ENCODE results near the gene ZFP2.
A peak's percentile ranks its signal among the peaks of the same experiment; 100 is the strongest.
"Not testable (repeated sequence)": the region's sequence is repeated elsewhere in the genome, so short reads cannot be mapped to it uniquely, and the experiment has no call there.

The ZFP2 gene

DNA sequence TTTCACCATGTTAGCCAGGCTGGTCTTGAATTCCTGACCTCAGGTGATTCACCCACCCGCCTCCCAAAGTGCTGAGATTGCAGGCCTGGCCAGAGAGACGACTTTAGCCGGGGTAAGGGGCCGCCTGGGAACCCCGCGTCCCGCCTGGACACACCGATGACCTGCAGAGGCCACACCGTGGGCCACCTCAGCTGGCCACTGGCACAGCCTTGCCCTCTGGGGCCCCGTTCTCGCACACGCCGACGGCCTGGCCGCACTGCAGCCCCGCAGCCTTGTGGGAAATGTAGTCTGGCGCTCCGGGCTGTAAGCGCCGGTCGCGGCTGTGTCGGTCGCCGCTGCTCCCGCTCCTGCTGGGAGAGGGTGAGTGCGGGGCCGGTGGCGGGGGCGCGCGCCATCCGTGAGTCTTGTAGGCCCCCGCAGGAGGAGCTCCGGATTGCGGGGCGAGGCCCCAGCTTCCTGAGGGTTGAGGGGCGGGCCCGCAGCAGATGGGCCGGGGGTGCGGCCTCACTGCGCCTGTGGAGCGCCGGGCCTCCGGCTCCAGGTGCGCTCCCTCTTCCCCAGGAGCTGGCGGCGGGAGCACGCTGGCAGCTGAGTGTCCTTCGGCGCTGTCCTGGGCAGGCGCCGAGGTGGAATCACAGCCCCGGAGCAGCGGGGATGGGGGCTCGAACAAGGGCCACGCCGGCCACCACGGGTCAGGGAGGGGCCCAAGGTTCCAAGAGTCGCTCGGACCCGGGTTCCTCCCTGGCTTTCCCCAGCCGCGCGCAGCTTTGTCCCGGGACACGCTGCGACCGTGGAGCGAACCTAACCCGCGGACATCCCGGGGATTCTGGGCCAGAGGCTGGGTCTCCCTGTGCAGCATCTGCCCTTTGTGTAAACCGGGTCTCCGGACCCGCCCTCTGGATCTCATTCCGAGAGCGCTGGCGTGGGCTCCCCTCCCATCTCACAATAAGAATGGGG is at the start of gene ZFP2:
Gene ZFP2, plus strand, starts transcription at position 299 of the 957 bp plus-strand sequence. CDS start 35,401 bp downstream, outside the sequence.
- DNase-seq, result peak; percentile 25

DNA sequence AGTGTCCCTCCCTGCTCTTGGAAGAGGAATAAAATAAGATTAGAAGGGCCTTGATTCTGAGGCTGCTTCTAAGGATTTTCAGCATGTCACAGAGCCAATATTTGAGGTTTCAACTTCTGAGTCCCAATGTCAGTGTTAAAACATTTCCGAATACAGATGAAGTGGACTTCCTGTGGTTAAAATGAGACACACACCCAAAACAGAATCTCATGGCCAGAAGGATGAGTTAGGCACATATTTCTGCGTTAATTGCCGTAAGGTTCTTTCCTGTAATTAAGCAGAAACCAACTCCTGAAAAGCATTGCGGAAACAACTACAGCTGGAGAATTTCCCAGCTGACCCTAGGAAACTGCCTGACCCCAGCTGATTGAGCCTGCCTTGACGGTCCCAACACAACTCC is 46.4 kb upstream of the ZFP2 start:
- no peak for DNase-seq

GRCh38 chr5:178851951-178852350 is 43.8 kb upstream of the ZFP2 start:
- no peak for DNase-seq

DNA sequence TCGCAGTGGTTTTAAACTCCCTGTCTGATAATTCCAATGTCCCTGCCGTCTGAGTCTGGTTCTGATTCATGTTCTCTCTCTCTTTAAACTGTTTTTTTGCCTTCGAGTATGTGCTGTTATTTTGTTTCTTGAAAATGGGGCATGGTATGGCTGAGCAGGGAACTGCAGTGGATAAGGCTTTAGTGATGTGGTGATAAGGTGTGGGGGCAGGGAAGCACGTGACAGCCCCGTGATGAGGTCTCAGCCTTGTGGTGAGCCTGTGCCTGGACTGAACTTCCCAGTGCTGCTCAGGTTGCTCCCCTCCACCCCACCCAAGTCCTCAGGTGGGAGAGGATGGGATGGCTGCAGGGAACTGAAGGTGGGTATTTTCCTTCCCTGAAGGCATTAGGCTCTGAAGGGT is 41.4 kb upstream of the ZFP2 start:
- DNase-seq, result no peak

DNA sequence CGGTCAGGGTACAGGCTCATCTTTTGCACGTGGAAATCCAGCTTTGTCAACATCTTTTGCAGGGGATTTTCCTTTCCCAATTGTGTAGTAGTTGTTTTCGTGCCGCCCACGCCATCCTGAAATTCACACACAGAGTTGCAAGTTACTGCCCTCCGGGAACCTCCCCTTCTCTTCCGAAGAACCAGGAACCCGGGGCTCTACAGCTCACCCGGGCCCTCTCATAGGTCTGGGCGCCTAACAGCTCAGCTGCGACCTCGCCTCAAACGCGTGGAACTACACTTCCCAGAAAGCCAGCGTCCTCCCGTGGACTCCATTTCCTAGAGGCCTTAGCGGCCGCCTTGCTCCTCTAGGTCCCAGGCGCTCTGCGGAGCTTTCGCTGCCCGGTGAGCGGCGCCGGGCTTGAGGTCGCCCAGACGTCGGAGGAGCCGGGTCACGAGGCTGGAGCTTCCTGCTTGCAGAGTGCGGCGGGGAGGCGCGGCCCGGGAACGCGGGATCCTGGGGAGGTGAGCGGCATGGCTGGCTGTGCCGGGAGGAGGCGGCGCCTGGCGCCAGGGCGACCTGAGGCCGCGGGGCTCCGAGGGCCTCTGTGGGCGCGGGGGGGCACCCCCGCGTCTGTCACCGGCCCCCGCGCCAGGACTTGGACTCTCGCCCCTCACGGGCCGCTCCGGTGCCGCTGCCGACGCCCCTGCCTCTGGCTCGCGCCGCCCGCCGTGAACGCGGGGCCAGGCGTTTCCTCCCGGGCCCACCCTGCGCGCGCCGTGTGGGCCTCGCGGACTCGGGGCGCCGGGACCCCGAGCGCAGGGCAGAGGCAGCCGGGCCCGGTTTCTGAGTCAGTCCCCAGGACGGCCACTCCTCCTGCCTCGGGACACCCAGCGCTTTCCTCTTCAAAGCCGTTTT is 35.8 kb upstream of the ZFP2 start, which contains the start of gene ZNF354B:
Gene ZNF354B, plus strand, starts transcription at position 329 of the 897 bp plus-strand sequence. CDS start 1,095 bp downstream, outside the sequence.
- DNase-seq, result peak; percentile 90

DNA sequence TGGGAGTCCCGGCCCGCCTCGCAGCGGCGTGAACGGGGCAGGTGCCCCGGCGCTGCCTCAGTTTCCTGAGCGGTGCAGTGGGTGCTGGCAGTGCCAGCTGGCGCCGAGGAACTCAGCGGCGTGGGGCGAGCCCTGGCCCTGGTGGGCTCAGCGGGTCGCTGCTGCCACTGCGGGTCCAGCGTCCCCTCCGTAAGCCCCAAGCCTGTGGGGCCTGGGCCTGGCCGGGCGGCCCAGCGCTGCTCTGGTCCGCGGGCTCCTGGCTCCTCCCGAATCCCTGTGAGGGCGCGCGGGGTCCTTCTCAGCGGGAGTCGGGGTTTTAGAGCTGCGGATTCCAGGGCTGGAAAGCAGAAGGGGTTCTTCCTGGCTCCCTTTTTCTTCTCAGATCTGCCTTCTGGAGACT is 35.1 kb upstream of the ZFP2 start:
- DNase-seq, result not testable (repeated sequence)

- no peak for DNase-seq
These were observed 34.1 kb upstream of the ZFP2 start for GRCh38 chr5:178861627-178862026.

- no peak for DNase-seq
These were observed 28.8 kb upstream of the ZFP2 start for GRCh38 chr5:178866946-178867345.

GRCh38 chr5:178869577-178869976 is 26.1 kb upstream of the ZFP2 start:
- DNase-seq, result no peak

DNA sequence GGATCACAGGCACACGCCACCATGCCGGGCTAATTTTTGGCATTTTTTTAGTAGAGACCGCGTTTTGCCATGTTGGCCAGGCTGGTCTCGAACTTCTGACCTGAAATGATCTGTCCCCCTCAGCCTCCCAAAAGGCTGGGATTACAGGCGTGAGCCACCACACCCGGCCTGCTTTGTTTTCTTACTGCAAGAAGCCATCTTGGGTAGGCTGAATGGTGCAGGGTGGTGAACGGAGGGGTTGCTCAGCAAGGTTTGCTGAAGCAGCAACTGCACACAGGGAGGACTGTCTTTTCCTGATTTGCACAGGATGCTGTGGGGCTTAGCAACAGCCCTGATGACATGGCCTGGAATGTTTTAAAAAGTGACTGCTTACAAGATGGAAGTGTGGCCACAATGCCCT is 25.3 kb upstream of the ZFP2 start:
- no peak for DNase-seq

GRCh38 chr5:178872302-178872701 is 23.4 kb upstream of the ZFP2 start:
- no peak for DNase-seq

- not testable (repeated sequence) for DNase-seq
These were observed 12.5 kb upstream of the ZFP2 start for GRCh38 chr5:178883115-178883694.

DNA sequence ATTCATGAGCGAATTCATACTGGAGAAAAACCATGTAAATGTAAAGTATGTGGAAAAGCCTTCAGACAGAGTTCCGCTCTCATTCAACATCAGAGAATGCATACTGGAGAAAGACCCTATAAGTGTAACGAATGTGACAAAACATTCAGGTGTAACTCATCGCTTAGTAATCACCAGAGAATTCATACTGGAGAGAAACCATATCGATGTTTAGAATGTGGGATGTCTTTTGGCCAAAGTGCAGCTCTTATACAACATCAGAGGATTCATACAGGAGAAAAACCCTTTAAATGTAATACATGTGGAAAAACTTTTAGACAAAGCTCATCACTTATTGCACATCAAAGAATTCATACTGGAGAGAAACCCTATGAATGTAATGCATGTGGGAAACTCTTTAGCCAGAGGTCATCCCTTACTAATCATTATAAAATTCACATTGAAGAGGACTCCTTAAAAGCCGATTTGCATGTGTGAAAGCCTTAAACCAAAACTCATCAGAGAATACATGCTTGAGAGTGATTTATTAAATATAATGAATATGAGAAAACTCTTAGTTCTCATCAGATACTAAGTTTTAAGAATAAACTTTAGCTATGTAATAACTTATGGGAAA is 11.8 kb upstream of the ZFP2 start:
- no peak for DNase-seq

DNA sequence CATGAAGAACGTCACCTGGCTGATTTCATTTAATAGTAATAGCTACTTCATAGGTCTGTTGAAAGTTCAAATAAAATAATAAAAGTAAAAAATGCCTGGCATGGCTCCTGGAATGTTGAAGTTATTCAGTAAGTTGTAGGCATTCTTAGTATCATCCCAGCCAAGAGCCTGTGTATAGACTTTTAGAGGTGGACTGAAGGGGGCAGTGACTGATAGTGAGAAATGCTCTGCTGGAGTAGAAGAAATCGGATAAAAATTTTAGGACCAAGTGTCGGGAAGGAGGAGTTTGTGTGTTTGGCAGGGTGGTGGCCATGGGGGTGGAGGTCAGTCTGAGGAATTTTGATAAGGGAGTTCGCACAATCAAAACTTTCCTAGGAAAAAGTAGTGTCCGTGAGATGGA is 3.6 kb downstream of the ZFP2 start:
- DNase-seq, result no peak

DNA sequence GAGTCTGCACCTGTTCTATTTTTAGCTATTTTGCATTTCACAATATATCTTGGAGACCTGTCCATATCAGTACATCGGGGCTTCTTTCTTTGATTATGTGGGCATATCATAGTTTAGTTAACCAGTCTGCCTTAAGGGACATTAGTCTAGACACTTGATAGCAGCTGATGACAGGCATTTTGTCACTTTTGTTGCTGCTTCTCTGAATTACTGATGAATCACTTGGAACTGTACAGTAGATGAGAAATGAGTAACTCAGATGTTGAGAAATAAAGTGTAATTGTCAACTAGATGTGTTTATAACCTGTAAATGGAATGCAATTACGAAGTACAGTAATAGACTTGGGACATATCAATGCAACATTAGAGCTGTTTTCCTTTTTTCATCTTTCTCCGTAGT is 7.1 kb downstream of the ZFP2 start:
- DNase-seq, result no peak

DNA sequence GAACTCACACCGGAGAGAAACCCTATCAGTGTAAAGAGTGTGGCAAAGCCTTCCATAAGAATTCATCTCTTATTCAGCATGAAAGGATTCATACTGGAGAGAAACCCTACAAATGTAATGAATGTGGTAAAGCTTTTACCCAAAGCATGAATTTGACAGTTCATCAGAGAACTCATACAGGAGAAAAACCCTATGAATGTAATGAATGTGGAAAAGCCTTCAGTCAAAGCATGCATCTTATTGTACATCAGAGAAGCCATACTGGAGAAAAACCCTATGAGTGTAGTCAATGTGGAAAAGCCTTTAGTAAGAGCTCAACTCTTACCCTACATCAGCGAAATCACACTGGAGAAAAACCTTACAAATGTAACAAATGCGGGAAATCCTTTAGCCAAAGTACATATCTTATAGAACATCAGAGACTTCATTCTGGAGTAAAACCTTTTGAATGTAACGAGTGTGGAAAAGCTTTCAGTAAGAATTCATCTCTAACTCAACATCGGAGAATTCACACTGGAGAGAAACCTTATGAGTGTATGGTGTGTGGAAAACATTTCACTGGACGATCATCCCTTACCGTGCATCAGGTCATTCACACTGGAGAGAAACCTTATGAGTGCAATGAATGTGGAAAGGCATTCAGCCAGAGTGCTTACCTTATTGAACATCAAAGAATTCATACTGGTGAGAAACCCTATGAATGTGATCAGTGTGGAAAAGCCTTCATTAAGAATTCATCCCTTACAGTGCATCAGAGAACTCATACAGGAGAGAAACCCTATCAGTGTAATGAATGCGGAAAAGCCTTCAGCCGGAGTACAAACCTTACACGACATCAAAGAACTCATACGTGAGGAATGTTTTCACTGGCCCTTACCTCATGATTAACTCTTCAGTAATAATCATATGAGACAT is 36.4 kb downstream of the ZFP2 start:
- DNase-seq, result no peak

- no peak for DNase-seq
These were observed 45.1 kb downstream of the ZFP2 start, which contains the start of gene ZNF454 for GRCh38 chr5:178940569-178941360. Gene ZNF454 (plus strand): TSS chr5:178941198. CDS start chr5:178942792, 1,594 bp downstream.

- DNase-seq, result no peak
These were observed 45.6 kb downstream of the ZFP2 start for GRCh38 chr5:178941361-178941760.

DNA sequence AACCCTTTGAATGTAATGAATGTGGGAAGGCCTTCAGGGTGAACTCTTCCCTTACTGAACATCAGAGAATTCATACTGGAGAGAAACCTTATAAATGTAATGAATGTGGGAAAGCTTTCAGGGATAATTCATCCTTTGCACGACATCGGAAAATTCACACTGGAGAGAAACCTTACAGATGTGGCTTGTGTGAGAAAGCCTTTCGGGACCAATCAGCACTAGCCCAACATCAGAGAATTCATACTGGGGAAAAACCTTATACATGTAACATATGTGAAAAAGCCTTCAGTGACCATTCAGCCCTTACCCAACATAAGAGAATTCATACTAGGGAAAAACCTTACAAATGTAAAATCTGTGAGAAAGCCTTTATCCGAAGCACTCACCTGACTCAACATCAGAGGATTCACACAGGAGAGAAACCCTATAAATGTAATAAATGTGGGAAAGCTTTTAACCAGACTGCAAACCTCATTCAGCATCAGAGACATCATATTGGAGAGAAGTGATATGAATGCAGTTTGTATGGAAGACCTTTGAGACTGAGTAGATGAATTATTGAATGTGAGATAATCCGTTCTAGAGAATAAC is 69.8 kb downstream of the ZFP2 start:
- DNase-seq, result no peak

DNA sequence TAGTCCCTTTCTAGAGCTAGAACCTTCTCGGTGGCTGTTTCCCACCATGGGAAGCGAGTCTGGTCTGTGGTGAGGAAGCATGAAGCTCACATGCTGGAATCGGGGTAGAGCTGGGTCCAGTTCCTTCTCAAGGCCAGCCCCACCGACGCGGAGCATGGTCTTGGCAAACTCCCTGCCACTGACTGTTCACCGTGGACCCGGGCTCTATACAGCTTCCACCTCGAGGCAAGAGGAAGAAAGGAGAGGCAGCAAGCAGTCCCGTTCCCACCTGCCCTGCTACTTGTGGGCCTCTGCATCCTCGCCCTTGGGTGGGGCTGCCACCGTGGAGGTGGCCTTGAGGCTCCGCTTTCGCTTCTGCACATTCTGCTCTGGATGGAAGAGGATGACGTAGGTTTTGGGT is 85.7 kb downstream of the ZFP2 start:
- no peak for DNase-seq

Data from activated CD4-positive, alpha-beta T cell treated with anti-CD3 and anti-CD28 coated beads, Interleukin-10, Interleukin-2, amounts not matched to agents 100 ng/mL and 50 ng/mL, durations not matched to agents 16 hours and 8 hours (primary cell).